ENCODE data around the gene CYREN.
"Not testable (repeated sequence)": the region's sequence is repeated elsewhere in the genome, so short reads cannot be mapped to it uniquely, and the experiment has no call there.

CYREN gene

GRCh38 chr7:135179321-135179925 is 8.9 kb upstream of the CYREN start:
- DNase-seq (ENCODE audit: low read depth), result no peak
- TF ChIP-seq CTCF (IDR thresholded peaks at IDR 0.05; ENCODE audit: low read length, missing control alignments), result no peak
- no peak overlapping the region for H3K4me3 ChIP-seq (replicated peaks; ENCODE audit: low read depth, low read length)

- no peak for TF ChIP-seq CTCF (IDR thresholded peaks at IDR 0.05; ENCODE audit: low read length, missing control alignments)
- DNase-seq (ENCODE audit: low read depth), result no peak
- no peak overlapping the region for H3K4me3 ChIP-seq (replicated peaks; ENCODE audit: low read depth, low read length)
Measured at GRCh38 chr7:135178364-135178763, 7.9 kb upstream of the CYREN start.

GRCh38 chr7:135177028-135177696 is 6.7 kb upstream of the CYREN start:
- DNase-seq (ENCODE audit: low read depth), result no peak
- TF ChIP-seq CTCF (IDR thresholded peaks at IDR 0.05; ENCODE audit: low read length, missing control alignments), result no peak
- no peak overlapping the region for H3K4me3 ChIP-seq (replicated peaks; ENCODE audit: low read depth, low read length)

- H3K4me3 ChIP-seq (replicated peaks; ENCODE audit: low read depth, low read length), result no peak overlapping the region
Measured at GRCh38 chr7:135175931-135176330, 5.4 kb upstream of the CYREN start.

GRCh38 chr7:135174941-135175340 is 4.4 kb upstream of the CYREN start:
- no peak for DNase-seq (ENCODE audit: low read depth)
- TF ChIP-seq CTCF (IDR thresholded peaks at IDR 0.05; ENCODE audit: low read length, missing control alignments), result no peak
- no peak overlapping the region for H3K4me3 ChIP-seq (replicated peaks; ENCODE audit: low read depth, low read length)

More at GRCh38 chr7:135175931-135176330, 5.4 kb upstream of the CYREN start:
- no peak for TF ChIP-seq CTCF (IDR thresholded peaks at IDR 0.05; ENCODE audit: low read length, missing control alignments)
- no peak for DNase-seq (ENCODE audit: low read depth)

- H3K4me3 ChIP-seq (replicated peaks; ENCODE audit: low read depth, low read length); DNase-seq (ENCODE audit: low read depth): not testable (repeated sequence)
Measured at GRCh38 chr7:135173916-135174315, 3.4 kb upstream of the CYREN start.

- not testable (repeated sequence) for H3K4me3 ChIP-seq (replicated peaks; ENCODE audit: low read depth, low read length)
- DNase-seq (ENCODE audit: low read depth), result peak; percentile 27
Measured at GRCh38 chr7:135171581-135172291, 1.2 kb upstream of the CYREN start.

- peak overlapping the region; percentile 68 for H3K4me3 ChIP-seq (replicated peaks; ENCODE audit: low read depth, low read length)
- not testable (repeated sequence) for DNase-seq (ENCODE audit: low read depth)
Measured at GRCh38 chr7:135170998-135171481, 533 bp upstream of the CYREN start.
